GM18517 (cell line): ENCODE measurements around the gene TMEM98.
"Not testable (repeated sequence)": the region's sequence is repeated elsewhere in the genome, so short reads cannot be mapped to it uniquely, and the experiment has no call there.

Experiments
- ATAC-seq: cut with Tn5 transposase; IDR thresholded peaks from one replicate; pipeline ENCODE4 v1.9.1; 2021; ENCODE audit warnings: mild to moderate bottlenecking, moderate library complexity; ENCODE audit not compliant: unreplicated experiment

Gene TMEM98

DNA sequence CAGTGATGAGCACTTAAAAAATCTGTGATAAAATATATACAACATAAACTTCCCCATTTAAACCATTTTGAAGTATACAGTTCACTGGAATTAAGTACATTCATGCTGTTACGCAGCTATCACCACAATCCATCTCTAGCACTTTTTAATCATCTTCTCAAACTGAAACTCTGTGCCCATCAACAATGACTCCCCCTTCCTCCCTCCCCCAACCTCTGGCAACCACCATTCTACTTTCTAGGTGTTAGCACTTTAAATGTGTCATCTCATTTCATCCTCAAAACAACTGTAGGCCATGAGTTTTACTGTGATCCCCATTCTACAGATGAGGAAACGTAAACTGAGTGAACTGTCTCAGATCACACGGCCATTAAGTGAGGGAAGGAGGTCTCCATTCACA is 13.8 kb upstream of the TMEM98 start:
- no peak for ATAC-seq

DNA sequence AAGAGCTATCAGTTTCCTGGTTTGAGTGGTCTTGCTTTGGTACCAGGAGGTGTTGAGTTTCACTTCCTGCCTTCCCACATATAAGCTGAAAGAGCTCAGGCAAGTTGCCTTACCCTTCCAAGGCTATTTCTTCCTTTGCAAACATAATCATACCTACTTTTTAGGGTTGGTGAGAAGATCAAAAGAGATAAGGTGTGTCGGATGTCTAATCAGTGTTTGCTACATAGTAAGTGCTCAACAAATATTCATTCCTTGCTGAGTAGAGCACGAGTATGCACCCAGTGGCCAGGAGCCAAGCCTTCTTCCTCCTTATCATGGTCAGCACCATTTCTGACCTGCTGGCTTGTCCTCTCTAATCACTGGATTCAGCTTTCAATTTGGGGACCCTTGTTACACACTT is 12.7 kb upstream of the TMEM98 start:
- ATAC-seq, result no peak

DNA sequence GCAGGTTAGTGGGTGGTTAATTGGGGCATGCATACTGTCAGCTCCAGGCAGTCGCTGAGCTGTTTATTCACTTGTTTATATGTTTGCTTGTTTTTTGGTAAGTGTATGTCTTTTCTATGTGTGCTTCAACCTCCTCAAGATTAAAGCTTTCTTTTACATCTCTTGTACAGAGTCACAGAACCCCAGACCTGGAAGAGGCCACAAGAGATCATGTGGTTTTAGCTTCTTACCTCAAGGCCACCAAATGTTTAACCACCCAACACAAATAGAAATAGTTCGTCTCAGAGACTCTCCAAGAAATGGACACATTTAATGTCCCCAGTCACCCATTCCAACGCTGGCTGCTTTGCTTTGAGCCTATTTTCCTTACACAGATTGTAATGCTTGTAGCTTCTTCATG is 11.8 kb upstream of the TMEM98 start:
- no peak for ATAC-seq

DNA sequence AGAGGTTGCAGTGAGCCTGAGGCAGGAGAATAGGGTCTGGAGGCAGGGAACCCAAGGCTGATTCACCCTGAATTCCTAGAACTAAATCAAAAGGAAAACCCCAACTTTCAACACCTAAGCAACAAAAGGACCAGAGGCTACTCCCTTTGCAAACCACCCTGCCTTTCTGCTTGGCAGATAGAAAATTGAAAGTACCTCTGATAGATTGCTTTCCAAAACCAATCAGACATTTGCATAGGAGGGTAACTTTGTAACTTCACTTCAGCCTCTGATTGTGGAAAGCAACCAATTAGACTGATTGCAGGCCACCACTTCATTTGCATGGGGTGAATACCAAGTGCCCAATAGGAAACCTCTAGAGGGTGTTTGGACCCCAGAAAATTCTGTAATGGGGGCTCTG is 10.9 kb upstream of the TMEM98 start:
- ATAC-seq, result no peak

DNA sequence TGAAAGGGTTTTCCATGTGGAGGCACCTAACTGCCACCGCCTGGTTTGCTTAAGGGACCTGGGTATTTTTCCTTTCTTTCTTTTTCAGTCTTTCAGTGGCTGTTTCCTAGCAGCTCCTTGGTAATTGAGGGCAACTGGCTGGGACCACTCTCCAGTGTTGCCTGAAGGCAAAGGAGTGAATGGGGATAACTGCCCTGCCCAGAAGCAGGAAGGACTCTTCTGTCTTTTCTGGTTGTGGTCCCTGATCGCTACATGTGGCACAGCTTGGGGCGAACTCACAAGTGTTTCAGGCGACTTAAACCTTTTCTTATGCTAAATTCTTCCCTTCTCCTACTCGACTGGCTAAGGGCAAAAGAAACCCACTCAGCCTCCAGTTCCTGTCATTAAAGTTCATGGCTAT is 10.1 kb upstream of the TMEM98 start:
- ATAC-seq, result no peak

DNA sequence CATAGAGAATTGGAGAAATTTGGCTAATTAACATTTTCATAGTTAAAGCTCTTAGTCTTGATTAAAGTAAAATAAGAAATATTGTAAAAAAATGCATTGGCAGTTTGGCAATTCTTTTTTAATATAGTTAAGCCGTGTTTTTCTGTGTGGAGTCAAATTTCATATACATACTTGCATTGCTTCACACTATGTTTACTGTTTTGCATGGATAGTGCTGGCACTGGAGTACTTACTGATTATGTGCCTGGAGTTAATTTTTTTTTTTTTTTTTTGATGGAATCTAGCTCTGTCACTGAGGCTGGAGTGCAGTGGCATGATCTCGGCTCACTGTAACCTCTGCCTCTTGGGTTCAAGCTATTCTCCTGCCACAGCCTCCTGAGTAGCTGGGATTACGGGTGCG is 8.1 kb upstream of the TMEM98 start:
- not testable (repeated sequence) for ATAC-seq

DNA sequence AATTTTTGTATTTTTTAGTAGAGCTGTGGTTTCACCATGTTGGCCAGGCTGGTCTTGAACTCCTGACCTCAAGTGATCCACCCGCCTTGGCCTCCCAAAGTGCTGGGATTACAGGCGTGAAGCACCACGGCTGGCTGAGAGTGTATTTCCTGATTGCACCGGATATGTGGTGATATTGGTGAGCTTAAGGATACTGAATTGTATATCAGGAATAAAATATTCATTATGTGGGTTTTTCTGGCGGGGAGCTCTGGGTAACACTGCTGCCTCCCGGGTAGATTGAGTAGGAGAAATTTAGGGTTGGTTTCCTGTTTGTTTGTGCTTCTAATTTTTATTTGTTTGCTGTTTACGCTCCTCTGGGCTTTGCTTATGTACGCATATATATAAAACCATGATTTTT is 7.7 kb upstream of the TMEM98 start:
- ATAC-seq, result no peak

DNA sequence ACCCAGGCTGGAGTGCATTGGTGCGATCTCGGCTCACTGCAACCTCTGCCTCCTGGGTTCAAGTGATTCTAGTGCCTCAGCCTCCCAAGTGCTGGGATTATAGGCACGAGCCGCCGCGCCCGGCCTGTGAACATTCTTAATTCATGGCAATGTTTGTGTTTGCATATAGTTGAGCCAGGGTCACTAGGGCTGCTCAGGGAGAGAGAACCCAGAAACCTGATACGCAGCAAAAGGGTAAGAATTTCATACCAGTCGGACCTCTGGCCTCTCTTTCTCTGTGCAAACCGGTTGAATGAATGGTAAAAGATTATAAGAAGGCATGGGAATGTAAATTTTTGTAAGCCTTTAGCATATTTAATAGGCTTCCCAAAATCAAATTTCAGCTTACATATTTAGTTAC is 6.9 kb upstream of the TMEM98 start:
- ATAC-seq, result no peak

DNA sequence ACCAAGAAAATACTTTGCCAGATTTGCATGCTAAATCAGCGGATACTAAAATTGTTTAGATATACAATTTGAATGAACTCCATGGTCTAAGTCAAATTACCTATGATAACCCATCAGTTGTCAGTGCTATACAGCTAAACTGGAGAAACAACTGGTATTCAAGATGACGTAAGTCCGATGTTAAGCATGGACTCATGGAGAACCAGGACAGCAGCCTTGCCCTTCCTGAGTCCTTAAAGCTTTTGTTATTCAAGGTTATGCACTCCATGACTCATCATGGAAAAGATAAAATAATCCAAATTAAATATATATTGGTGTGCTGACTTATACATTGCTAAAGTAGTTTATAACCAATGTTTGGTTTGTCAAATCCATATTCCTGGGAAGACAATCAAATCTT is 4.0 kb upstream of the TMEM98 start:
- ATAC-seq, result not testable (repeated sequence)

DNA sequence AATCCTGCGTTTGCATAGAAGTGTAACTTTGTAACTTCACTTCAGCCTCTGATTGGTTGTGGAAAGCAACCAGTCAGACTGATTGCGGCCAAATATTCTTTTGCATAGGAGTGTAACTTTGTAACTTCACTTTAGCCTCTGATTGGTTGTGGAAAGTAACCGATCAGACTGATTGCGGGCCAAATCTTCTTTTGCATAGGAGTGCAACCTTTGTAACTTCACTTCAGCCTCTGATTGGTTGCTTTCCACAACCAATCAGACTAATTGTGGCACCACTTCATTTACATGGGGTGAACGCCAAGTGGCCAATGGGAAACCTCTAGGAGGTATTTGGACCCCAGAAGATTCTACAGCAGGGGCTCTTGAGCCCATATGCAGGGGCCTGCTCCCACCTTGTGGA is 1.8 kb upstream of the TMEM98 start:
- no peak for ATAC-seq

DNA sequence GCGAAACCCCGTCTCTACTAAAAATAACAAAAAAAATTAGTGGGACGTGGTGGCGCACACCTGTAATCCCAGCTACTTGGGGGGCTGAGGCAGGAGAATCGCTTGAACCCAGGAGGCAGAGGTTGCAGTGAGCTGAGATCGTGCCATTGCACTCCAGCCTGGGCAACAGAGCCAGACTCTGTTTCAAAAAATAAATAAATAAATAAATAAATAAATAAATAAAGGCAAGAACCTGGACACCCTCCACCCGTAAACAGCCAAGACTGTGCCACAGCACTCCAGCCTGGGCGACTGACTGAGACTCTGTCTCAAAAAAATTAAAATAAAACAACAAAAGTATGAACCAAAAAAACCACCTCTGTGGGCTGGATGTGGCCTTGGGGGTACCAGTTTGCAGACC is 1.2 kb upstream of the TMEM98 start:
- ATAC-seq, result not testable (repeated sequence)

DNA sequence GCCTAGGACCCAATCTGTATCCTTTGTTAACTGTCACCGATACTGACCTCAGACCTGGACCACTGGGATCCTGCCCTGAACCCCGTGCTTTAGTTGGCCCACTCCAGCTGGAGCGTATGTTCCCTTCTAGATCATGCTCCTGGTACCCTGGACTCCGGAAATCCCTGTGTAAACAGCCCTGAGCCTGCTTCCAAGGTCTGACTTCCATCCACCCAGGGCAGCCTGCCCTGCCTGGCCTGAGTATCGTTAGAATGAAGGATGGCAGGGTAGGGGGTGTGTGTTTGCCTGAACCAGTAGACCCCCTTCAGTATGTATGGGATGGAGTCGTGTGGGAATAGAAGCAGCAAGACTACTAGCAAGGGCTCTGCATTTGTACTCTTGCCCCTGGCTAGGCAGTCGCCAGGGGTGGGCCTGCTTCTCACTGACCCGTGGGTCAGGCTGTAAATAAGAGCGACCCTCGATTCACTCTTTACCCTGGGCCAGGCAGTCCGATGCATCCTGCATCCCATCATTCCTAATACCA is 691 bp upstream of the TMEM98 start:
- no peak for ATAC-seq

DNA sequence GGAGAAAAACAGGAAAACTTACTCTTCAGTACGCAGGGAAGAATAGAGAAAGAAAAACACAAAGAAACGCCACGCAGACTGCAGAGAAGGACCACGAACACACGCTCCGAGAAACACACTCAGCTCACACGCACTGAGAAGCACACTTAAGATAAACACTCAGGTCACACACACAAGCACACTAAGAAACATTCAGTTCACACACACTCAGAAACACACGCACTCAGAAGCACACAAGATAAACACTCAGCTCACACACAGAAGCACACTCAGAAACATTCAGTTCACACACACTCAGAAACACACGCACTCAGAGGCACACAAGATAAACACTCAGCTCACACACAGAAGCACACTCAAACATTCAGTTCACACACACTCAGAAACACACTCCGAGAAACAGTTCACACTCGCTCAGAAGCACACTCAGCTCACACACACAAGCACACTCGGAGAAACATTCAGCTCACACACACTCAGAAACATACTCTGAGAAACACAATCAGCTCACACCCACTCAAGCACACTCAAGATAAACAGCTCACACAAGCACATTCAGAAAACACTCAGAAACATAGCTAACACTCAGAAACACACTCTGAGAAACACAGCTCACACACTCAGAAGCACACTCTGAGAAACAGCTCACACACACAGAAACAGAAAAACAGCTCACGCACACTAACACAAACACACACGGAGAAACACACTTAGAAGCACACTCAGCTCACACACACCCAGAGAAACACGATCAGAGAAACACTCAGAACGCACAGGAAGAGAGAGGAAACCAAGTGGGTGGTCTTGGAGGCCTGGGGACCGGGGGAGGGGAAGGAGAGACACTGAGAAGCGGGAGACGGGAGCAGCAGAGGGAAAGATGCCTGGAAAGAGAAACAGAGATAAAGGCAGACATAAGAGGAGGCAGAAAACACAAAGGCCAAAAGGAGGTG is 908 bp downstream of the TMEM98 start:
- no peak for ATAC-seq

DNA sequence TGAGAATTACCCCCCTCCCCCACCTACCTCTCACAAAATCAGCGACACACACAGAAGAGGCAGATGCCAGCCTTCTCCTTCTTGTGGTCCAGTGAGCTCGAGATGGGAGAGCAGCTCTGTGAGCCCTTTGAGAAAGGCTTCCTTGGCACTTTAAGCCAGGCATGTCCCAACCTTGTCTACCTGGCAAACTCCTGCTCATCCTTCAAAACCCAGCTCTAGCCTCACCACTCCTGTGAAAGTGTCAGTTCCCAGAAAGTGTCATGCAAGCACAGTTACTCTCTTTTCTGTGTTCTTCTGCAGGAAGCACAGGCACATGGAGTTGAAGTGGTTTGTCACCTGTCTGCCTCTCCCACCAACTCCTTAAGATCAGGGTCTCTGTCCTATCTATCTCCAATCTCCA is 1.6 kb downstream of the TMEM98 start:
- ATAC-seq, result no peak

DNA sequence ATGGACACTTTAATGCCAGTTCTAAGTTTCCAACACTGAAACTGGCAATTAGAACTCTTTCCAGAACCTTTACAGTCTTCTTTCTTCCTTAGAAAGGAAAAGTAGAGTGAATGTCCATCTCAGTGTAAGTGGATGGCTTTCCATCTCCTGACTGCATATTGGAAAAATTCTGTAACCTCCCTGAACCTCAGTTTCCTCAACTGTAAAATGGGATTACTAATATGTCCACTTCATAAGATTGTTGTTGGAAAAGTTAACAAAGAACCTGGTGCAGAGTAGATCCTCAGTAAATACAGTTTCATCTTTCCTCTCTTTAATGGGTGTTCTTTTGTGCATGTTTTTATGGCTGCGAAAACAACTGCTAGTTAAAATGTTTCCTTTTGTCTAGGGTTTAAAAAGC is 2.6 kb downstream of the TMEM98 start:
- ATAC-seq, result no peak

DNA sequence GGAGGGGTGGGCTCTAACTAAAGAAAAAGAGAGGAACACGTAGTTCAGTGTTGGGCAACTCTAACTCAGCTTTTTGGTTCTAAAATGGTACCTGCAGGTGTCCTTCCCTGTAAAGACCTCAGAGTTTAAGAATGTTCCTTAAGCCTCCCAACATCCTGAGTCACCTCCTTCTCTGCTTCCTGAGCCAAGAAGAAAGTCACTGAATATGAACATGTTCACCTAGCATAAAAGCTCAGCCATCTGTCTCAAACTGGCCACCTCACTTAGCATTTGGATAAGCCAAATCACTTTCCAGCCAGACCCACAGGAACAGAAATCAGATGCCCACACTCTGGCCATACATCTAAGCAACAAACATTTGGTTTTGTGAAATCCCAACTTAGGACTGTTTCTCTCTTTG is 3.7 kb downstream of the TMEM98 start:
- no peak for ATAC-seq

DNA sequence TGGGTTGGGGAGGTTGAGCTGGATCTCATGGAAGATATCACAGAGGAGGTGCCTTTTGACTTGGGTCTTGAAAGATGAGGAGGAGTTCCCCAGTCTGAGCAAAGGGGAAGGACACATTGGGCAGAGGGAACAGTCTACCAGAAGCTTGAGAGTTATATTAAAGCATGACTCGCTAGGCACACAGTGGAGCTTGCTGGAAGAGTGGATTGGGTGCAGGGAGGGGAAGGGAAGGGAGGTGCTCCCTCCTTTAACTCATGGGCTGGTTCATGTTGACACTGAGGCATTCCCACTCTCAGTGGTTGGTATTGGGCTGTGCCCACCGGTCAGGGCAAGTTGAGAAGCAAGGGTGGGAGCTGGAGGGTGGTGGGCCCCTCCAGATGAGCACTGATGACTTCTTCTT is 5.9 kb downstream of the TMEM98 start:
- no peak for ATAC-seq

DNA sequence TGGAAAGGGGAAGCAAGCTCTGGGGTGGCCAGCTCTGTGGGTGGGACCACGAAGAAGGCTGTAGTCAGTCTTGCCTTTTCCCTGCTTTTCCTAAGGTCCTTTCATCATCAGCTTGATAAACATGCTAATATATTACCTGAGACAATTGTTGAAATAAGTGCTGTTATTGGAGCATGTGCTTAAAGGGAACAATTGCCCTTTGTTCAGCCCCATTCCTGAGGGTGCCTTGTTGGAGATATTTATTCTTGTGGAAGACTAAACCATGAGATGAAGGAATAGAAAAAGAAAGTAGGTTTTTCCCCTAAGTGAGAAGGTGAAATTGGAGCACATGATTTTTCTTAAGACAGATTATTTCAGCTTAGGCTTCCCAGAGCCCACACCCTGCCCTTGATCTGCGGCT is 7.8 kb downstream of the TMEM98 start:
- ATAC-seq, result no peak

DNA sequence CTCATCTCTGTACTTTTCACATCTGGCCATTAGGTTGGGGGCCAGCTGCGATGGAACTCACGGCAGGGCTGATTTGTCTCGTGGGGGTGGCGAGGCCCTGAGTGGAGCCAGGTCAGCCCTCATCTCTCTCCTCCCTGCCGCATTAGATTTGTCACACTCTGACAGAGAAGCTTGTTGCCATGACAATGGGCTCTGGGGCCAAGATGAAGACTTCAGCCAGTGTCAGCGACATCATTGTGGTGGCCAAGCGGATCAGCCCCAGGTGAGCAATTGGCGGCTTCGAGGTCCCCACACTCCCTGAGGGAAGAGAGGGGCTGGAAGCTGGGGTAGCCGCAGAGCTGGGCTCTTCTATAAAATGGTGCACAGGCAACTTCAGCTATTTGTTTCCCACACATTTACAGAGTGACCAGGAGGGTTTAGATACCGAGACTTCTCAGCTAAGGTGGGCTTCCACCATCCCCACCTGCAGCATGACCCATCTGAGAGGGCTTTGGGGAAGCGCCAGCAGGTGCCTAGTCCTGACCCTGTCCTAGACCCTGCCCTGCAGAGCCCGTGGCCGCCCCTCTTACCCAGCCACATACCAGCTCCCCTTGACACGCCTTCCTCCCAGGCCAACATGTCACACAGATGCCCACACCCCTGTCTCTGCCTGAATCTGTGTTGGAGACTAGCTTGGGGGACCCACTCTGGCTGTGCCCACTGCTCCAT is 8.4 kb downstream of the TMEM98 start:
- ATAC-seq, result no peak

DNA sequence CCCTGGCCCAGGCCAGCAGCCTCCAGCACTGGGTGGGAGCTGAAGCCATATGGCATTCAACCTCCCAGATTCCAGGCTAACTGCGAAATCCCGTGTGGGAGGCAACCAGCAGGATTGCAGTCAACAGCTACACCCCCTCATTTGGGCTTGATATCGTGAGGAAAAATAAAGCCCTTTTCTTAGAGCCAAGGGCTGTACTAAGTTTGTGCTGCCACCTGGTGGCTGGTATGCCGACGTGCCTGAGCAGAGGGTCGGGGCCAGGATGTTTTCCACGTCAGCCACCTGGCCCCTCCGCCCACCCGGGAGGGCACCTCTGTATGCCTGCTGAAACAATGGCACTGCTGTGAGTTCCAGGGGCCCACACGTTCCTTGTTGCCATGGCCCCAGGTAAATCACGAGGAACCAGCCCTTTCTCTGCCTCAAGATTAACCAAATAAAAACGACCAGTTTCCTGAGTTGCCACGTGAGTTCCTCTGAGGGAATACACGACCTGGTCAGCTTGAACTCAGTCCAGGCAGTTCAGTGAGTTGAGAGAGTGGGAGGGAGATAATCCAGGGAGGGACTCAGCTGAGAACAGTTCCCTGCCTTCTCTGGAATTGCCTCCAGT is 9.0 kb downstream of the TMEM98 start:
- ATAC-seq, result no peak

DNA sequence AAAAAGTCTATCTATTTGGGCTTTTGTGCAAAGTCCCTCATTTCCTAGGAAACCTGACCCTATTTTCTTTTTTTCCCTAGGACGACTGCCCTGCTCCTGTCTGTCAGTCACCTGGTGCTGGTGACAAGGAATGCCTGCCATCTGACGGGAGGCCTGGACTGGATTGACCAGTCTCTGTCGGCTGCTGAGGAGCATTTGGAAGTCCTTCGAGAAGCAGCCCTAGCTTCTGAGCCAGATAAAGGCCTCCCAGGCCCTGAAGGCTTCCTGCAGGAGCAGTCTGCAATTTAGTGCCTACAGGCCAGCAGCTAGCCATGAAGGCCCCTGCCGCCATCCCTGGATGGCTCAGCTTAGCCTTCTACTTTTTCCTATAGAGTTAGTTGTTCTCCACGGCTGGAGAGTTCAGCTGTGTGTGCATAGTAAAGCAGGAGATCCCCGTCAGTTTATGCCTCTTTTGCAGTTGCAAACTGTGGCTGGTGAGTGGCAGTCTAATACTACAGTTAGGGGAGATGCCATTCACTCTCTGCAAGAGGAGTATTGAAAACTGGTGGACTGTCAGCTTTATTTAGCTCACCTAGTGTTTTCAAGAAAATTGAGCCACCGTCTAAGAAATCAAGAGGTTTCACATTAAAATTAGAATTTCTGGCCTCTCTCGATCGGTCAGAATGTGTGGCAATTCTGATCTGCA is 12.9 kb downstream of the TMEM98 start:
- no peak for ATAC-seq
